Tibial nerve (tissue), 4 donors: ENCODE data around the gene USP34. TPM values are rescaled to one million over a fixed set of nuclear protein-coding genes. Genes with fewer than 3 reads are reported as not detected.

Experiments used
- DNase-seq, 2 donors: peaks; one replicate each; pipeline ENCODE4 v3.0.0-alpha.2; 2019; ENCODE audit warnings: low spot score in 2 of 2
- H3K27ac ChIP-seq, 4 donors: fragments of 200-600 bp; sonication (generic) in 3 of 4; one replicate each; pipeline ENCODE4 v1.5.1; 2017 to 2019; ENCODE audit warnings: mild to moderate bottlenecking in 1 of 4
- H3K27me3 ChIP-seq, 2 donors: fragments of 200-600 bp; sonication (generic) in 1 of 2; one replicate each; pipeline versions ENCODE4 v1.5.1 to v1.6.0; 2017 to 2019
- H3K36me3 ChIP-seq, 3 donors: fragments of 200-600 bp; sonication (generic); one replicate each; pipeline ENCODE4 v1.5.1; 2018 to 2019
- H3K4me1 ChIP-seq, 4 donors: fragments of 200-600 bp; sonication (generic) in 3 of 4; one replicate each; pipeline ENCODE4 v1.5.1; 2017 to 2019
- H3K4me3 ChIP-seq, 4 donors: fragments of 200-600 bp; sonication (generic) in 3 of 4; one replicate each; pipeline ENCODE4 v1.5.1; 2017 to 2019; ENCODE audit warnings: mild to moderate bottlenecking in 1 of 4, moderate library complexity in 1 of 4
- H3K9me3 ChIP-seq, 4 donors: fragments of 200-600 bp; sonication (generic) in 3 of 4; one replicate each; pipeline ENCODE4 v1.5.1; 2017 to 2019
- EP300 ChIP-seq, 2 donors: sonication (generic); formaldehyde crosslinking; IDR thresholded peaks; one replicate each; pipeline ENCODE4 v1.6.1; 2017; ENCODE audit warnings: antibody characterized with exemption in 2 of 2, mild to moderate bottlenecking in 1 of 2
- POLR2A ChIP-seq, 2 donors: fragments of 450-650 bp; IDR thresholded peaks; one replicate each; pipeline ENCODE4 v1.6.1; 2017; ENCODE audit warnings: antibody characterized with exemption in 2 of 2, mild to moderate bottlenecking in 2 of 2, moderate library complexity in 2 of 2
- WGBS, 2 donors: methylation state at CpG; one replicate each; pipeline ENCODE4 v1.1.5; 2018; 5-methylcytosine and 5-hydroxymethylcytosine counted together
- total RNA-seq, 4 donors: library from RNA; depleted of rRNA; stranded (reverse); fragments of >200 nt; gene quantifications; one replicate each; pipeline ENCODE4 v1.1.0, GENCODE V29; 2016
- TF ChIP-seq, protein P1 (sequence below), 5 experiments: fragments of 200-600 bp in 3 of 5; fragments of 450-650 bp in 2 of 5; sonication (generic) in 3 of 5; IDR thresholded peaks; one replicate each; pipeline ENCODE4 v1.5.1; 2016 to 2019; ENCODE audit warnings: antibody characterized with exemption in 5 of 5, mild to moderate bottlenecking in 3 of 5, moderate library complexity in 2 of 5

USP34 gene
- total RNA-seq, 4 donors from 2014 or later, result 114 to 211 (median 148) TPM

DNA sequence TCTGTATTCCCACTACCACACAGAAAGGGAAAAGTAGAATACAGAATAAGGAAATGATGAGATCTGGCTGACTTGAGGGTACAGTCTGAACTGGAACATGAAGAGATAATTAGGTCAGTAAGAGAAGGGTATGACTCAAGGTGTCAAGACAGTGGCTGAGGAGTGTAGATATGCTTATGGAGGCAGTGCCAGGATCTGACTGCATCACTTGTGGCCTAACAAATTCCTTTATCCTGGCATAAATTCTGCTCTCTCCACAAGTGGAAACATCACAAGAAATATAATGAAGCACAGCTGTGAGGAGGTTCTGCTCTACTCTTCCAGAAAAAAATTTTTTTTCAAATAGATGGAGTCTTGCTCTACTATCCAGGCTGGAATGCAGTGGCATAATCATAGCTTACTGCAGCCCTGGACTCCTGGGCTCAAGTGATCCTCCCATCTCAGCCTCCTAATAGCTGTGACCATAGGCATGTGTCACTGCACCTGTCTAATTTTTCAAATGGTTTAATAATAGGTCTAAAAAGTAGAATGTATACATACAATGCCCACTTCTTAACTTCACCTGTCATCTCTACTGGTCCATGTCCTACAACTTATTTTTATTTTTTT is 223.6 kb downstream of the USP34 start:
- TF ChIP-seq, protein P1, sequence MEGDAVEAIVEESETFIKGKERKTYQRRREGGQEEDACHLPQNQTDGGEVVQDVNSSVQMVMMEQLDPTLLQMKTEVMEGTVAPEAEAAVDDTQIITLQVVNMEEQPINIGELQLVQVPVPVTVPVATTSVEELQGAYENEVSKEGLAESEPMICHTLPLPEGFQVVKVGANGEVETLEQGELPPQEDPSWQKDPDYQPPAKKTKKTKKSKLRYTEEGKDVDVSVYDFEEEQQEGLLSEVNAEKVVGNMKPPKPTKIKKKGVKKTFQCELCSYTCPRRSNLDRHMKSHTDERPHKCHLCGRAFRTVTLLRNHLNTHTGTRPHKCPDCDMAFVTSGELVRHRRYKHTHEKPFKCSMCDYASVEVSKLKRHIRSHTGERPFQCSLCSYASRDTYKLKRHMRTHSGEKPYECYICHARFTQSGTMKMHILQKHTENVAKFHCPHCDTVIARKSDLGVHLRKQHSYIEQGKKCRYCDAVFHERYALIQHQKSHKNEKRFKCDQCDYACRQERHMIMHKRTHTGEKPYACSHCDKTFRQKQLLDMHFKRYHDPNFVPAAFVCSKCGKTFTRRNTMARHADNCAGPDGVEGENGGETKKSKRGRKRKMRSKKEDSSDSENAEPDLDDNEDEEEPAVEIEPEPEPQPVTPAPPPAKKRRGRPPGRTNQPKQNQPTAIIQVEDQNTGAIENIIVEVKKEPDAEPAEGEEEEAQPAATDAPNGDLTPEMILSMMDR (IDR thresholded peaks at IDR 0.05), result no peak
- peak in 1 of 2 donors; percentile 34 for TF ChIP-seq EP300 (IDR thresholded peaks at IDR 0.05)
- TF ChIP-seq POLR2A (IDR thresholded peaks at IDR 0.05), result no peak

DNA sequence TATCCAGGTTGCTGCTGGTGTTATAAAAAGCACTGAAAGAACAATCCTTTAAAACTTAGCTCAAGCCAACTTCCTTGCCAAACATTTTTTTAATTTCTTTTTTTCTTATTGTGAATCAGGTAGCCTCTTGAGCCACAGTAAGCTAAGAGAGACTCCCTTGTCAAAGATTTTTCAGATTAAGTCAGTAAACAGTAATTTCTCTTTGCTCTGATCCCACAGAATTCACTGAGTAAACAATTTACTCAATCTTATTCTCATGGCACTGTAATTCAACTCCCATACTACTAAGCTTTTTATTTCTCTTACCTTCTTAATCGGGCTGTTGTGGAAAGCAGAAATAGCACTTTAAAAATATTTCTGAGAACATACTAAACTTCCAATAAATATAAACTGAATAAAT is 226.2 kb downstream of the USP34 start:
- peaks cover 0 to 80% (median 0%) of the 10 kb centered on the region in 3 donors for H3K36me3 ChIP-seq
- WGBS, 2 donors, result 81 to 93% methylated on average over 1 of the region's 1 CpG
- no peaks in the 10 kb centered on the region for H3K4me1 ChIP-seq
- no peaks in the 10 kb centered on the region for H3K9me3 ChIP-seq
- no peaks in the 10 kb centered on the region for H3K27me3 ChIP-seq
- no peak for TF ChIP-seq POLR2A (IDR thresholded peaks at IDR 0.05)
- TF ChIP-seq, protein P1 (IDR thresholded peaks at IDR 0.05), result no peak
- no peak for TF ChIP-seq EP300 (IDR thresholded peaks at IDR 0.05)
- no peak overlapping the region for H3K4me3 ChIP-seq
- DNase-seq, result no peak
- H3K27ac ChIP-seq, result no peak overlapping the region

More for the DNA sequence above, 223.6 kb downstream of the USP34 start:
- Histone ChIP-seq H3K27me3 (no peaks in the 10 kb centered on the region), H3K9me3 (no peaks in the 10 kb centered on the region), H3K4me3 (no peak overlapping the region), H3K36me3 (peaks cover 0 to 66% (median 0%) of the 10 kb centered on the region in 3 donors), H3K4me1 (no peaks in the 10 kb centered on the region), H3K27ac (no peak overlapping the region)
- DNase-seq, result peak in 1 of 2 donors; percentile 11

DNA sequence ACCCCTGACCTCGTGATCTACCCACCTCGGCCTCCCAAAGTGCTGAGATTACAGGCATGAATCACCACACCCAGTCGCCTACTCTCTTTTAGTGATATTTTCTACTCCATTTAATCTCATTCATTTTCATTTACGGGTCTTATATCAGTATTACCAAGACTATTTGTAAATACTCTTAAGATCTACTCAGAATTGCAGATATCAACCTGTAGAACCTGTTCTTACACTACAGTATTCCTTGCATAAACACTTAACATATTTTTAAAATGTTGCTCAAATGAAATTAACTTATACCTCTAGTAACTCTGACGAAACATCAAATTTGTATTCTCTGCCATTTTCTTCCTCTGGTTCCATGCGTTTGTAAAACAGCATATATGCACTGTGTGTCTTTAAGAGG is 229.6 kb downstream of the USP34 start:
- DNase-seq, result no peak
- Histone ChIP-seq H3K36me3 (peaks cover 0 to 64% (median 0%) of the 10 kb centered on the region in 3 donors), H3K27ac (no peak overlapping the region), H3K4me3 (no peak overlapping the region), H3K4me1 (no peaks in the 10 kb centered on the region), H3K9me3 (no peaks in the 10 kb centered on the region), H3K27me3 (no peaks in the 10 kb centered on the region)
- TF ChIP-seq POLR2A (IDR thresholded peaks at IDR 0.05) (no peak), EP300 (IDR thresholded peaks at IDR 0.05) (no peak)
- TF ChIP-seq, protein P1 (IDR thresholded peaks at IDR 0.05), result no peak
- 97 to 98% methylated on average over 6 of the region's 6 CpGs for WGBS, 2 donors

DNA sequence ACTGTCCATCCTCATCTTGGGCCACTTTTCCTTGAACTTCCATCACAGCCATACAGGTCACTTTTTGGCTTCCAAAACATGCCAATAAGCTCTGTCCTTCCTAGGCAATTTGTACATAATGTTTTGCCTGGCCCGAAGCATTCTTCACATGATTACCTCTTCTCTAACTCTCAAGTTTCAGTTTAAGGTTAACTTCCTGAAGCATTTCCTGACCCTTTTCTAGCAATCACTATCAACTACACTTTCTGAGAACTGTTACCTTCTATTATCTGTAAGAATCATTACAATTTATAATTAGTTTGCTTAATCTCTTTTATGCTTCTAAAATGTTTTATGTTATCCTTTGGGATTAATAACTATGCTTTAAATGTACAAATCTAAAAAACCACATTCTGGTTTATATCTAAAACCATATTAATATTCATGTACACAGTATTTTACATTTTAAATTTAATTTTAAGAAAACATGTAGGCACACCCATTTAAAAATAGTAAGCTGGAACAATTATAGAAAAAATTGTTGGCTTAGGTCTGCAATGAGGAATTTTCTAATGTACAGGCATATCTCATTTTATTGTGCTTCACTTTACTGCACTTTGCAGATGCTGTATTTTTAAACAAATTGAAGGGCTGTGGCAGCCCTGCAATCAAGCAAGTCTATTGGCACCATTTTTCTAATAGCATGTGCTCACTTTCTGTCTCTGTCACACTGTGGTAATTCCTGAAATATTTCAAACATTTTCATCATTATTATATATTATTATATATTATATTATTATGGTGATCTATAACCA is 232.5 kb downstream of the USP34 start:
- no peaks in the 10 kb centered on the region for H3K4me1 ChIP-seq
- H3K27me3 ChIP-seq, result no peaks in the 10 kb centered on the region
- no peak overlapping the region for H3K4me3 ChIP-seq
- no peak for TF ChIP-seq EP300 (IDR thresholded peaks at IDR 0.05)
- no peak for TF ChIP-seq POLR2A (IDR thresholded peaks at IDR 0.05)
- TF ChIP-seq, protein P1 (IDR thresholded peaks at IDR 0.05), result no peak
- peaks cover 0 to 59% (median 8%) of the 10 kb centered on the region in 3 donors for H3K36me3 ChIP-seq
- H3K9me3 ChIP-seq, result no peaks in the 10 kb centered on the region
- WGBS, 2 donors, result 71 to 89% methylated on average over 1 of the region's 1 CpG
- no peak for DNase-seq
- H3K27ac ChIP-seq, result peak overlapping the region in 1 of 4 donors; percentile 5

DNA sequence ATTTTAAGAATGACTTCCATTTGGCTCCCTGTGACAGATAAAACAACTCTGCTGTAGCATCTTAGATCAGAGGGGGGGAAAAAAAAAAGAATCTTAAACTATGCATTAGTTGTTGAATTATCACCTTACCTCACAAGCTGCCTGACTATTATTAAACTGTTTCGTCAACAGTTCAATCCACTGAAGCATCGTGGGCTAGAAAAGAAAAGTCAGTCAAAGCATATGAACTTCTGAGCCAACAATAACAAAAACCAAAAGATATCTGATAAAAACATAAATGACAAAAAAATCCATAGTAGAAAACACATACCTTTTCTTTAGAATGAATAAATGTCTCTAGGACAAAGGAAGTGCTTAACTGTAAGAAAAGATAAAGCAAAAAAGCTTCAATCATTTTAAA is 235.2 kb downstream of the USP34 start:
- 71 to 79% methylated on average over 2 of the region's 2 CpGs for WGBS, 2 donors
- Histone ChIP-seq H3K9me3 (no peaks in the 10 kb centered on the region), H3K4me1 (no peaks in the 10 kb centered on the region), H3K36me3 (peaks cover 0 to 67% (median 16%) of the 10 kb centered on the region in 3 donors), H3K27ac (no peak overlapping the region), H3K4me3 (no peak overlapping the region), H3K27me3 (no peaks in the 10 kb centered on the region)
- TF ChIP-seq EP300 (IDR thresholded peaks at IDR 0.05) (no peak), POLR2A (IDR thresholded peaks at IDR 0.05) (no peak)
- TF ChIP-seq, protein P1 (IDR thresholded peaks at IDR 0.05), result no peak
- DNase-seq, result no peak
